SU-DHL-6 (cell line): ENCODE data around the gene RBM33.

Experiments
- EZH2phosphoT487 ChIP-seq: fragments of 200-600 bp; sonication (generic), shearing (Covaris generic); conservative IDR thresholded peaks from 2 replicates; pipeline ENCODE4 v1.6.1; 2018; ENCODE audit warnings: mild to moderate bottlenecking, antibody characterized with exemption, low read length, moderate library complexity, mixed read lengths
- TF ChIP-seq, protein P1 (sequence below): fragments of 200-600 bp; sonication (generic); IDR thresholded peaks from one replicate; pipeline ENCODE4 v1.5.1; 2017; ENCODE audit warnings: antibody characterized with exemption, mild to moderate bottlenecking, low read length, moderate library complexity; ENCODE audit not compliant: insufficient read depth, poor library complexity, severe bottlenecking

DNA sequence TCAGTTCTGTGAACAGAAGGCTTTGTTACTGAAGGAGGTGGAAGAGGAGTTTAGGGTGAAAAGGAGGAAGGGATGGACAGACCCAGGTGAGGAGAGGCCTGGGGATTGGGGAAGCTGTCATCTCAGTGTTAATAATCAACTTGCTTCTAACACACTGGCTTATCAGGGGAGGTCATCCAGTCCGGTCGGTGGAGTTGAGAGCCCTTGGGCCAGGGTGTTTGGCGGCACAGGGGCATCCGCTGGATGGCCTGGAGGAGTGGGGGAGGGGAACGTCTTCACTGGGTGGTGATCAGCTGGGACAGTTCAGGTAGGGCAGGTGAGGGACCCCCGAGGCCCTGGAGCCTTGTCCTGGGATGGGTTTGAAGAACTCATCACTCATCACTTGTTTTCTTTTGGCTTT is 133.9 kb downstream of the RBM33 start:
- TF ChIP-seq, protein P1, sequence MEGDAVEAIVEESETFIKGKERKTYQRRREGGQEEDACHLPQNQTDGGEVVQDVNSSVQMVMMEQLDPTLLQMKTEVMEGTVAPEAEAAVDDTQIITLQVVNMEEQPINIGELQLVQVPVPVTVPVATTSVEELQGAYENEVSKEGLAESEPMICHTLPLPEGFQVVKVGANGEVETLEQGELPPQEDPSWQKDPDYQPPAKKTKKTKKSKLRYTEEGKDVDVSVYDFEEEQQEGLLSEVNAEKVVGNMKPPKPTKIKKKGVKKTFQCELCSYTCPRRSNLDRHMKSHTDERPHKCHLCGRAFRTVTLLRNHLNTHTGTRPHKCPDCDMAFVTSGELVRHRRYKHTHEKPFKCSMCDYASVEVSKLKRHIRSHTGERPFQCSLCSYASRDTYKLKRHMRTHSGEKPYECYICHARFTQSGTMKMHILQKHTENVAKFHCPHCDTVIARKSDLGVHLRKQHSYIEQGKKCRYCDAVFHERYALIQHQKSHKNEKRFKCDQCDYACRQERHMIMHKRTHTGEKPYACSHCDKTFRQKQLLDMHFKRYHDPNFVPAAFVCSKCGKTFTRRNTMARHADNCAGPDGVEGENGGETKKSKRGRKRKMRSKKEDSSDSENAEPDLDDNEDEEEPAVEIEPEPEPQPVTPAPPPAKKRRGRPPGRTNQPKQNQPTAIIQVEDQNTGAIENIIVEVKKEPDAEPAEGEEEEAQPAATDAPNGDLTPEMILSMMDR = no peak
- no peak for TF ChIP-seq EZH2phosphoT487
